Muscle layer of duodenum (tissue), 2 donors: Measurements from ENCODE around the gene COL8A1.

ENCODE experiments used
- H3K27ac ChIP-seq: one replicate; pipeline ENCODE4 v1.7.0; 2013; ENCODE audit warnings: mild to moderate bottlenecking, low read length
- H3K27me3 ChIP-seq: one replicate; pipeline ENCODE4 v1.7.0; 2013; ENCODE audit warnings: low read depth, mild to moderate bottlenecking, control low read depth, low read length
- H3K36me3 ChIP-seq, 2 donors: one replicate each; pipeline ENCODE4 v1.7.0; 2013; ENCODE audit warnings: low read length in 2 of 2, control low read depth in 1 of 2, mild to moderate bottlenecking in 1 of 2; ENCODE audit not compliant: insufficient read depth in 2 of 2, control insufficient read depth in 1 of 2
- H3K4me1 ChIP-seq, 2 donors: one replicate each; pipeline ENCODE4 v1.7.0; 2013; ENCODE audit warnings: low read length in 2 of 2, mild to moderate bottlenecking in 2 of 2, control low read depth in 1 of 2, moderate library complexity in 1 of 2; ENCODE audit not compliant: insufficient read depth in 2 of 2, control insufficient read depth in 1 of 2
- H3K4me3 ChIP-seq, 2 donors: one replicate each; pipeline ENCODE4 v1.7.0; 2013; ENCODE audit warnings: low read length in 2 of 2, low read depth in 1 of 2, mild to moderate bottlenecking in 1 of 2
- H3K9me3 ChIP-seq, 2 donors: one replicate each; pipeline ENCODE4 v1.7.0; 2013; ENCODE audit warnings: low read length in 2 of 2, control low read depth in 1 of 2, mild to moderate bottlenecking in 1 of 2; ENCODE audit not compliant: control insufficient read depth in 1 of 2
- donor health status: healthy.

The COL8A1 gene

GRCh38 chr3:99674086-99674789, 35.8 kb downstream of the COL8A1 start:
- Histone ChIP-seq H3K4me1 (no peaks in the 10 kb centered on the region), H3K36me3 (no peaks in the 10 kb centered on the region), H3K4me3 (no peak overlapping the region), H3K27ac (no peak overlapping the region), H3K27me3 (no peaks in the 10 kb centered on the region), H3K9me3 (no peaks in the 10 kb centered on the region)

GRCh38 chr3:99678023-99678422, 39.6 kb downstream of the COL8A1 start:
- H3K4me1 ChIP-seq: peaks cover 0 to 3% of the 10 kb centered on the region in 2 donors
- no peak overlapping the region for H3K4me3 ChIP-seq
- H3K27ac ChIP-seq: no peak overlapping the region
- no peaks in the 10 kb centered on the region for H3K27me3 ChIP-seq
- H3K9me3 ChIP-seq: no peaks in the 10 kb centered on the region
- H3K36me3 ChIP-seq: no peaks in the 10 kb centered on the region

DNA sequence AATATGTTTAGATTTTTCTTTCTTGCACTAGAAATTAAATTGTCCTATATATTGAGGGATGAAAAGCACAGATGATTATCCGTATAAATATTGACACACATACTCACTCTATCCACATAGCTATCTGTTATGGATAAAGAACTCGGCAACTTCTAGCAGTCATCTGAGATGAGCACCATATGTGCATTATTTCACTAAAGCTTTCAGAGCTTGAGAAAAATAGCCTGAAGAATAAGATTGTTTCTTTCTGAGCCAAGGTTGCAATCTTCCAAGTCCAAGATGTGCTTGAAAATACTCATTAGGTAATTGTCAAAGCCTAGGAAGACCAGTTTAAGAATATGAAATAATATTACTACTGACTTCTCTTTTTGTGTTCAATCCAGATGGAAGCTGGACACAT, 40.5 kb downstream of the COL8A1 start:
- Histone ChIP-seq H3K4me1 (peaks cover 0 to 3% of the 10 kb centered on the region in 2 donors), H3K36me3 (no peaks in the 10 kb centered on the region), H3K4me3 (no peak overlapping the region), H3K27ac (no peak overlapping the region), H3K9me3 (no peaks in the 10 kb centered on the region), H3K27me3 (no peaks in the 10 kb centered on the region)

GRCh38 chr3:99681512-99681911, 43.1 kb downstream of the COL8A1 start:
- Histone ChIP-seq H3K9me3 (no peaks in the 10 kb centered on the region), H3K4me1 (peaks cover 0 to 3% of the 10 kb centered on the region in 2 donors), H3K27me3 (no peaks in the 10 kb centered on the region), H3K27ac (no peak overlapping the region), H3K4me3 (no peak overlapping the region), H3K36me3 (no peaks in the 10 kb centered on the region)

- H3K4me3 ChIP-seq: no peak overlapping the region
- no peaks in the 10 kb centered on the region for H3K9me3 ChIP-seq
- H3K36me3 ChIP-seq: no peaks in the 10 kb centered on the region
- H3K27me3 ChIP-seq: no peaks in the 10 kb centered on the region
- H3K4me1 ChIP-seq: peaks cover 0 to 3% of the 10 kb centered on the region in 2 donors
- H3K27ac ChIP-seq: no peak overlapping the region
Measured at GRCh38 chr3:99681976-99682375, 43.6 kb downstream of the COL8A1 start.

- Histone ChIP-seq H3K4me3 (no peak overlapping the region), H3K36me3 (no peaks in the 10 kb centered on the region), H3K27ac (no peak overlapping the region)
Measured at GRCh38 chr3:99683465-99683864, 45.1 kb downstream of the COL8A1 start.

DNA sequence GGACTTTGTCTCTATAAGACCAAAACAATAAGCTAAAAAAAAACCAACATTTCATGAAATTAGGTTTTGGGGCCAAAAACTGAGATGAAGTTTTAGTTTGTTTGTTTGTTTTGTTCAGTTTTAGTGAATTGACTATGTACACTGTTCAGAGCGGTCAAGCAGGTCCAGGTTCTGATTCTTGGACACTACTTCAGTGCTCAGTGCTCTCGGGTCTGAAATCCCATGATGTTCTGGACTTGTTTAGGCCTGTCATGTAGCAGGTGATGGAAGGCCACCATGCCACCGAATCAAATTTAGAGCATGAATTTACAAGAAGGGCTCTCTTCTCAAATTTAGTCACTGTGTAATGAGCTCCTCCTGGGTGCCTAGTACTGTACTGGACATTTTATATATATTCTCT, 45.5 kb downstream of the COL8A1 start:
- H3K27me3 ChIP-seq: no peaks in the 10 kb centered on the region
- H3K9me3 ChIP-seq: no peaks in the 10 kb centered on the region
- no peaks in the 10 kb centered on the region for H3K36me3 ChIP-seq
- peaks cover 0 to 3% of the 10 kb centered on the region in 2 donors for H3K4me1 ChIP-seq
- H3K27ac ChIP-seq: no peak overlapping the region
- H3K4me3 ChIP-seq: no peak overlapping the region

More at GRCh38 chr3:99683465-99683864, 45.1 kb downstream of the COL8A1 start:
- H3K4me1 ChIP-seq: peaks cover 0 to 3% of the 10 kb centered on the region in 2 donors
- no peaks in the 10 kb centered on the region for H3K9me3 ChIP-seq
- no peaks in the 10 kb centered on the region for H3K27me3 ChIP-seq

DNA sequence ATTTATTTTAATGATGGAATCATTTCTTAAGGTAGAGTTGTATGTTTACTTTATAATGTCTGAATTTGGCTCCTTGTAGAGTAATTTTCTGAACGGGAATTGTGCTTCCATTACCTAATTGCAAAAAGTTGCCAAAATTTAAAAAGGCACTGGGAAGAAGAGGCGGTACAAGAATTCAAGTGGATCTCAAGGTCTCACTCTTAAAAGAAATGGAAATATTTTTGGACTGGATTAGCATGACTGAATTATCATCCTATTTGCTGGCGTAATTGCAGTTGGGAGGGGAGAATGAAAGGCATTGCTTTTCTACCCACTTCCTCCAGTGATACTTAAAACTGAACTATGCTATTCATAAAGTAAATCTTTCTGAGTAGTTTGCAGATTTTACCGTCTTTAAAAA, 46.2 kb downstream of the COL8A1 start:
- H3K4me3 ChIP-seq: no peak overlapping the region
- H3K27ac ChIP-seq: no peak overlapping the region
- no peaks in the 10 kb centered on the region for H3K9me3 ChIP-seq

GRCh38 chr3:99686469-99686868, 48.1 kb downstream of the COL8A1 start:
- no peaks in the 10 kb centered on the region for H3K36me3 ChIP-seq
- no peak overlapping the region for H3K27ac ChIP-seq
- no peak overlapping the region for H3K4me3 ChIP-seq
- H3K27me3 ChIP-seq: no peaks in the 10 kb centered on the region
- no peaks in the 10 kb centered on the region for H3K4me1 ChIP-seq
- H3K9me3 ChIP-seq: no peaks in the 10 kb centered on the region

More for the DNA sequence above, 46.2 kb downstream of the COL8A1 start:
- Histone ChIP-seq H3K27me3 (no peaks in the 10 kb centered on the region), H3K36me3 (no peaks in the 10 kb centered on the region), H3K4me1 (peaks cover 0 to under 1% of the 10 kb centered on the region in 2 donors)

- Histone ChIP-seq H3K27ac (no peak overlapping the region), H3K9me3 (no peaks in the 10 kb centered on the region), H3K4me1 (no peaks in the 10 kb centered on the region), H3K4me3 (no peak overlapping the region), H3K36me3 (no peaks in the 10 kb centered on the region), H3K27me3 (no peaks in the 10 kb centered on the region)
Measured at GRCh38 chr3:99686955-99687612, 48.7 kb downstream of the COL8A1 start.

DNA sequence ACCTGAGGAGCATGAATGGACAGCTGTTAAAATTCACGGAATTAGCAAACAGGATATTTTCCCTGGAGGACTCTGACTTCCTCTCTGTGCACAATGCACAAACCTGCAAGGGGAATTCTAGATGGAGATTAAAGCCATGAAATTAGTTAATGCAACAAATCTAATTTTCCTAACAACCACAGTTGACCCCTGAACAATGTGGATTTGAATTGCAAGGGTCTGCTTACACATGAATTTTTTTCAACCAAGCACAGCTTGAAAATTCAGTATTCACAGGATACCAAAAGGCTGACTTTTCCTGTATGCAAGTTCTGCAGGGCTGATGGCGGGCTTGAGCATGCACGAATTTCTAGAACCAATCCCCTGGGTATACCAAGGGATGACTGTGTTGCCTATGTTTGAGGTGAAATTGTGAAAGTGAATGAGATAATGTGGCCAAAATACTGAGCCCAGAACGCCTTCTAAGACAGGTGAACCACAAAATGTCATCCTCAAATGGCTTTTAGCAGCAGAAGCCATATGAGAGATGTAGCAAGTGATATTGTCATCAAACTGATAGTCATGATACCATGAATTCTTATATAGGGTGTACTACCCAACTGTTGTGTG, 52.5 kb downstream of the COL8A1 start:
- H3K36me3 ChIP-seq: no peaks in the 10 kb centered on the region
- H3K4me3 ChIP-seq: no peak overlapping the region
- H3K27me3 ChIP-seq: no peaks in the 10 kb centered on the region
- H3K27ac ChIP-seq: no peak overlapping the region
- no peaks in the 10 kb centered on the region for H3K9me3 ChIP-seq
- H3K4me1 ChIP-seq: no peaks in the 10 kb centered on the region
